Sigmoid colon (tissue), 7 donors: ENCODE results near the gene OR51B4. TPM values are rescaled to one million over a fixed set of nuclear protein-coding genes. Genes with fewer than 3 reads are reported as not detected.

Experiments
- DNase-seq: peaks from one replicate; pipeline ENCODE4 v3.0.0-alpha.2; 2019
- H3K27ac ChIP-seq, 4 donors: fragments of 200-600 bp; sonication (generic); one replicate each; pipeline ENCODE4 v1.5.1; 2016 to 2019; ENCODE audit warnings: mild to moderate bottlenecking in 1 of 4
- H3K27me3 ChIP-seq, 3 donors: fragments of 200-600 bp; sonication (generic); one replicate each; pipeline ENCODE4 v1.5.1; 2019; ENCODE audit warnings: mild to moderate bottlenecking in 1 of 3
- H3K36me3 ChIP-seq, 4 donors: fragments of 200-600 bp; sonication (generic); one replicate each; pipeline ENCODE4 v1.5.1; 2016 to 2019
- H3K4me1 ChIP-seq, 4 donors: fragments of 200-600 bp; sonication (generic); one replicate each; pipeline ENCODE4 v1.5.1; 2017 to 2019
- H3K4me3 ChIP-seq, 4 donors: fragments of 200-600 bp; sonication (generic); one replicate each; pipeline ENCODE4 v1.5.1; 2017 to 2019; ENCODE audit warnings: mild to moderate bottlenecking in 2 of 4, moderate library complexity in 1 of 4
- H3K9me3 ChIP-seq, 4 donors: fragments of 200-600 bp in 3 of 4; sonication (generic) in 3 of 4; one replicate each; pipeline versions ENCODE4 v1.5.1 to v1.6.1; 2013 to 2019
- EP300 ChIP-seq, 4 donors: sonication (generic); formaldehyde crosslinking; IDR thresholded peaks; one replicate each; pipeline ENCODE4 v1.6.1; 2017; ENCODE audit warnings: antibody characterized with exemption in 4 of 4
- POLR2A ChIP-seq, 2 donors: fragments of 450-650 bp; IDR thresholded peaks; one replicate each; pipeline ENCODE4 v1.6.1; 2016; ENCODE audit warnings: antibody characterized with exemption in 2 of 2, mild to moderate bottlenecking in 2 of 2, moderate library complexity in 2 of 2
- POLR2AphosphoS5 ChIP-seq, 4 donors: sonication (generic); formaldehyde crosslinking; IDR thresholded peaks; one replicate each; pipeline ENCODE4 v1.6.1; 2017; ENCODE audit warnings: antibody characterized with exemption in 4 of 4
- WGBS, 2 donors: extraction: QIAGEN DNeasy Blood & Tissue Kit; methylation state at CpG; one replicate each; pipeline ENCODE4 v1.1.7; 2013; 5-methylcytosine and 5-hydroxymethylcytosine counted together
- intact Hi-C: fragments of 100-400 bp; cut with DNase I; formaldehyde crosslinking; loops from one replicate; pipeline ENCODE4 v1.15.1; 2023
- polyA plus RNA-seq, 3 donors: library from polyadenylated mRNA; stranded (reverse); fragments of 200-250 nt; gene quantifications; one replicate each; pipeline ENCODE4 v1.2.3, GENCODE V29; 2013
- total RNA-seq, 4 donors: library from RNA; depleted of rRNA; stranded (reverse); fragments of >200 nt; gene quantifications; one replicate each; pipeline ENCODE4 v1.1.0, GENCODE V29; 2016
- TF ChIP-seq, protein P1 (sequence below), 4 experiments: fragments of 450-650 bp in 3 of 4; fragments of 200-600 bp in 1 of 4; IDR thresholded peaks; one replicate each; pipeline ENCODE4 v1.5.1; 2016 to 2019; ENCODE audit warnings: antibody characterized with exemption in 4 of 4, mild to moderate bottlenecking in 3 of 4, moderate library complexity in 2 of 4
- donor health status: healthy with polysubstance abuse.
- donor health status: Bipolar disorder and iron deficiency.
- donor health status: healthy.

The OR51B4 gene
- total and polyA plus RNA-seq, 7 donors = not detected

DNA sequence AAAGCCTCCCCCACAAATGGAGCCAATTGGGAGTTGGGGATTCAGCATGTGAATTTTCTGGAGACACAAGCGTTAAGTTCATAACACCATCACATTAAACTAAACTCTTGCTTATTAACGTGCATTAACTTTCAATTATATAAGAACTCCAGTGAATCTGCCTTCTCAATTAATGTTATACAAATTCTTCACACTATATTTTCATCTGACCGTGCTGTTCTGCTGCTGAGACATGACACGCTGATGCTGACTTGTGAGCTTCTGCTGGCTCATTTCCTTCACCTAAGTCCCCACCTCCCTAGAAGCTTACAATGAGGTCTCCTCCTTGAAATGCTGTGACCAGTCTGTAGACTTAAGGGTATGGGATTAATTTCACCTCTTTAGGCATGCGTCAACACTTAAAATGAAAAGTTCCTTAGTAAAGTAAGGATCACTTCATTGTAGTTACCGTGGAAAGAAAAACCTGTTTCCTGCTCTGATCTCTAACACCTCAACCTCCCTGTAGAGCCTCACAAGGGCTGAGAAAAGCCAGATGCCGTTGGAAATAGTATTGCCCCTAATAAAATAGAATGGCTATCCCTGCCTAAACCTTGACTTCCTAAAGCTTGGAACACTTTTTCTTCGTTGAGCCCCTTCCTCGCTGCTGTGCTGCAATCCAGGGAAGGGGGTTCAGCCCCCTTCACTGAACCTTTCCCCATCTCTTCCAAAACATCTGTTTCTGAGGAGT is 49.4 kb downstream of the OR51B4 start:
- no peak overlapping the region for H3K4me3 ChIP-seq
- TF ChIP-seq POLR2AphosphoS5 (IDR thresholded peaks at IDR 0.05) (no peak), EP300 (IDR thresholded peaks at IDR 0.05) (no peak), POLR2A (IDR thresholded peaks at IDR 0.05) (no peak)
- TF ChIP-seq, protein P1, sequence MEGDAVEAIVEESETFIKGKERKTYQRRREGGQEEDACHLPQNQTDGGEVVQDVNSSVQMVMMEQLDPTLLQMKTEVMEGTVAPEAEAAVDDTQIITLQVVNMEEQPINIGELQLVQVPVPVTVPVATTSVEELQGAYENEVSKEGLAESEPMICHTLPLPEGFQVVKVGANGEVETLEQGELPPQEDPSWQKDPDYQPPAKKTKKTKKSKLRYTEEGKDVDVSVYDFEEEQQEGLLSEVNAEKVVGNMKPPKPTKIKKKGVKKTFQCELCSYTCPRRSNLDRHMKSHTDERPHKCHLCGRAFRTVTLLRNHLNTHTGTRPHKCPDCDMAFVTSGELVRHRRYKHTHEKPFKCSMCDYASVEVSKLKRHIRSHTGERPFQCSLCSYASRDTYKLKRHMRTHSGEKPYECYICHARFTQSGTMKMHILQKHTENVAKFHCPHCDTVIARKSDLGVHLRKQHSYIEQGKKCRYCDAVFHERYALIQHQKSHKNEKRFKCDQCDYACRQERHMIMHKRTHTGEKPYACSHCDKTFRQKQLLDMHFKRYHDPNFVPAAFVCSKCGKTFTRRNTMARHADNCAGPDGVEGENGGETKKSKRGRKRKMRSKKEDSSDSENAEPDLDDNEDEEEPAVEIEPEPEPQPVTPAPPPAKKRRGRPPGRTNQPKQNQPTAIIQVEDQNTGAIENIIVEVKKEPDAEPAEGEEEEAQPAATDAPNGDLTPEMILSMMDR (IDR thresholded peaks at IDR 0.05) = no peak
- no peaks in the 10 kb centered on the region for H3K36me3 ChIP-seq
- H3K9me3 ChIP-seq = no peaks in the 10 kb centered on the region
- H3K27me3 ChIP-seq = no peaks in the 10 kb centered on the region
- 55 to 60% methylated on average over 9 of the region's 9 CpGs for WGBS, 2 donors
- H3K27ac ChIP-seq = no peak overlapping the region
- intact Hi-C loops = no loop called here
- no peak for DNase-seq
- H3K4me1 ChIP-seq = no peaks in the 10 kb centered on the region

DNA sequence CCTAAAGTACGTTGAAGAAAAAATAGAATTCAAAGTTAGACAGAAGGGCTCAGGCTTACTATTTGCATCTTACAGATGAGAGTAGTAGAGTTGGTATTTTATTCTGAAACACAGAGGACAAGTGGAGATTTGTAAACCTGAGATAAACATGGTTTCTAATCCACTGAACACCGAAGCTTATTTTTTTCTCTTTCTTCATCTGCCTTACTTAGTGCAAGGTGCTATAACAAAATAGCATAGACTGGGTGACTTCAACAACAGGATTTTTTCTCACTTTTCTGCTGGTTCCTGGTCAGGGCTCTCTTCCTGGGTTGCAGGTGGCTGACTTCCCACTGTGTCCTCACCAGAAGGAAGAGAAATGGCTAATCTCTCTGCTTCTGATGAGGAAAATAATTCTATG is 50.0 kb downstream of the OR51B4 start:
- 49% methylated on average over 2 of the region's 2 CpGs for WGBS, 2 donors
- Histone ChIP-seq H3K4me1 (no peaks in the 10 kb centered on the region), H3K27me3 (no peaks in the 10 kb centered on the region), H3K36me3 (no peaks in the 10 kb centered on the region), H3K27ac (no peak overlapping the region), H3K4me3 (no peak overlapping the region), H3K9me3 (no peaks in the 10 kb centered on the region)
- DNase-seq = no peak
- no peak for TF ChIP-seq EP300 (IDR thresholded peaks at IDR 0.05)
- TF ChIP-seq POLR2AphosphoS5 (IDR thresholded peaks at IDR 0.05) = no peak
- TF ChIP-seq, protein P1 (IDR thresholded peaks at IDR 0.05) = no peak
- no peak for TF ChIP-seq POLR2A (IDR thresholded peaks at IDR 0.05)
- intact Hi-C loops = no loop called here

Other genes starting within 250 kb of the OR51B4 start
- not detected for gene OR52E2, start 242.3 kb downstream of the OR51B4 start, total RNA-seq
- not detected for gene OR52E2, start 242.3 kb downstream of the OR51B4 start, polyA plus RNA-seq
- gene OR52E1, start 232.4 kb downstream of the OR51B4 start, total RNA-seq = not detected
- not detected for gene OR52E1, start 232.4 kb downstream of the OR51B4 start, polyA plus RNA-seq
- gene OR52A5, start 163.6 kb downstream of the OR51B4 start, total RNA-seq = not detected
- not detected for gene OR52A5, start 163.6 kb downstream of the OR51B4 start, polyA plus RNA-seq
- not detected for gene OR52A1, start 147.2 kb downstream of the OR51B4 start, total RNA-seq
- gene OR52A1, start 147.2 kb downstream of the OR51B4 start, polyA plus RNA-seq = not detected
- gene OR51V1, start 101.3 kb downstream of the OR51B4 start, total RNA-seq = not detected
- gene OR51V1, start 101.3 kb downstream of the OR51B4 start, polyA plus RNA-seq = not detected
- gene HBB, start 74.9 kb downstream of the OR51B4 start, total RNA-seq = 10 to 100 TPM in 1 of 4 donors, 1 to 10 TPM in 3; 2.5 to 57.3 (median 5.8) TPM
- gene HBB, start 74.9 kb downstream of the OR51B4 start, polyA plus RNA-seq = 1 to 10 TPM in 2 of 3 donors, not detected in 1; 1.6 to 3.3 TPM
- not detected for gene HBD, start 67.5 kb downstream of the OR51B4 start, total RNA-seq
- gene HBD, start 67.5 kb downstream of the OR51B4 start, polyA plus RNA-seq = not detected
- not detected for gene HBG1, start 52.1 kb downstream of the OR51B4 start, total RNA-seq
- gene HBG1, start 52.1 kb downstream of the OR51B4 start, polyA plus RNA-seq = not detected
- not detected for gene HBG2, start 47.2 kb downstream of the OR51B4 start, total RNA-seq
- gene HBG2, start 47.2 kb downstream of the OR51B4 start, polyA plus RNA-seq = not detected
- not detected for gene HBE1, start 32.0 kb downstream of the OR51B4 start, total RNA-seq
- not detected for gene HBE1, start 32.0 kb downstream of the OR51B4 start, polyA plus RNA-seq
- 1 to 10 TPM in 1 of 4 donors, under 1 TPM in 1, not detected in 2; 0.66 to 1.1 TPM for gene OR51B2, start 22.4 kb upstream of the OR51B4 start, total RNA-seq
- gene OR51B2, start 22.4 kb upstream of the OR51B4 start, polyA plus RNA-seq = not detected
- gene OR51B5, start 41.6 kb upstream of the OR51B4 start, total RNA-seq = 1 to 10 TPM in 1 of 4 donors, not detected in 3; 1.3 TPM
- not detected for gene OR51B5, start 41.6 kb upstream of the OR51B4 start, polyA plus RNA-seq
- gene OR51B6, start 49.6 kb upstream of the OR51B4 start, total RNA-seq = not detected
- gene OR51B6, start 49.6 kb upstream of the OR51B4 start, polyA plus RNA-seq = not detected
- not detected for gene OR51M1, start 81.9 kb upstream of the OR51B4 start, total RNA-seq
- gene OR51M1, start 81.9 kb upstream of the OR51B4 start, polyA plus RNA-seq = under 1 TPM in 1 of 3 donors, not detected in 2; under 0.01 TPM
- gene OR51Q1, start 120.2 kb upstream of the OR51B4 start, total RNA-seq = not detected
- gene OR51Q1, start 120.2 kb upstream of the OR51B4 start, polyA plus RNA-seq = not detected
- 1 to 10 TPM in 1 of 4 donors, not detected in 3; 2.2 TPM for gene OR51I1, start 139.6 kb upstream of the OR51B4 start, total RNA-seq
- not detected for gene OR51I1, start 139.6 kb upstream of the OR51B4 start, polyA plus RNA-seq
- gene OR51I2, start 147.4 kb upstream of the OR51B4 start, total RNA-seq = not detected
- not detected for gene OR51I2, start 147.4 kb upstream of the OR51B4 start, polyA plus RNA-seq
- not detected for gene OR52D1, start 186.7 kb upstream of the OR51B4 start, total RNA-seq
- gene OR52D1, start 186.7 kb upstream of the OR51B4 start, polyA plus RNA-seq = not detected
- gene UBQLN3, start 208.0 kb upstream of the OR51B4 start, total RNA-seq = 1 to 10 TPM in 2 of 4 donors, under 1 TPM in 1, not detected in 1; 0.71 to 1.2 (median 1.1) TPM
- gene UBQLN3, start 208.0 kb upstream of the OR51B4 start, polyA plus RNA-seq = not detected
- 1 to 10 TPM in 1 of 4 donors, under 1 TPM in 3; 0.36 to 1.7 (median 0.60) TPM for gene UBQLNL, start 214.8 kb upstream of the OR51B4 start, total RNA-seq
- under 1 TPM in 1 of 3 donors, not detected in 2; 0.34 TPM for gene UBQLNL, start 214.8 kb upstream of the OR51B4 start, polyA plus RNA-seq
- 1 to 10 TPM in 3 of 4 donors, not detected in 1; 1.5 to 3.0 (median 1.6) TPM for gene OR52H1, start 246.6 kb upstream of the OR51B4 start, total RNA-seq
- under 1 TPM in 1 of 3 donors, not detected in 2; 0.09 TPM for gene OR52H1, start 246.6 kb upstream of the OR51B4 start, polyA plus RNA-seq